Lower leg skin (tissue), 3 donors: Measurements from ENCODE around the gene CD7.

Experiments
- CTCF ChIP-seq, 3 donors: fragments of 450-650 bp; IDR thresholded peaks; one replicate each; pipeline ENCODE4 v1.5.1; 2016; ENCODE audit warnings: antibody characterized with exemption in 3 of 3, mild to moderate bottlenecking in 3 of 3, moderate library complexity in 2 of 3
- POLR2A ChIP-seq, 2 donors: fragments of 450-650 bp; IDR thresholded peaks; one replicate each; pipeline ENCODE4 v1.6.1; 2016 to 2017; ENCODE audit warnings: antibody characterized with exemption in 2 of 2, mild to moderate bottlenecking in 1 of 2, moderate library complexity in 1 of 2

- TF ChIP-seq CTCF (IDR thresholded peaks at IDR 0.05) (no peak), POLR2A (IDR thresholded peaks at IDR 0.05) (no peak)
These were observed 14.1 kb downstream of the CD7 start for GRCh38 chr17:82302991-82303943.
